HEK293 (cell line): ENCODE results near the gene VAMP8.

Experiments
- CTCF ChIA-PET: fragments of 350-600 bp; formaldehyde crosslinking; extraction: SDS; loops from one replicate; lab custom pipeline; 2021; ENCODE audit warnings: antibody characterized with exemption; lab: Yijun Ruan, JAX
- POLR2A ChIA-PET: fragments of 300-600 bp; formaldehyde crosslinking; extraction: SDS; loops from one replicate; lab custom pipeline; 2020; ENCODE audit warnings: antibody characterized with exemption, inconsistent platforms; lab: Yijun Ruan, JAX
- H3K27ac ChIP-seq: fragments of 200-500 bp; sonication (Bioruptor generic); 2 replicates; pipeline ENCODE4 v1.5.1; 2014; ENCODE audit warnings: low read depth, low read length, control low read depth, inconsistent platforms; ENCODE audit errors: extremely low read depth
- H3K36me3 ChIP-seq, 2 experiments: fragments of 200-500 bp in 1 of 2; sonication (Bioruptor generic) in 1 of 2; 1 replicate in 1 of 2; 2 replicates in 1 of 2; pipeline ENCODE4 v1.5.1; 2014 to 2017; ENCODE audit warnings: inconsistent platforms in 2 of 2, low read length in 2 of 2; ENCODE audit not compliant: control insufficient read depth in 2 of 2, insufficient read depth in 1 of 2
- H3K4me1 ChIP-seq: fragments of 200-500 bp; sonication (Bioruptor generic); 2 replicates; pipeline ENCODE4 v1.5.1; 2014; ENCODE audit warnings: mild to moderate bottlenecking, low read length, inconsistent platforms; ENCODE audit not compliant: control insufficient read depth, insufficient read depth
- H3K4me3 ChIP-seq: 2 replicates; pipeline ENCODE4 v1.5.1; 2011; ENCODE audit warnings: low read depth, mild to moderate bottlenecking, control low read depth, low read length, moderate library complexity
- H3K9me3 ChIP-seq: fragments of 200-500 bp; sonication (Bioruptor generic); 2 replicates; pipeline ENCODE4 v1.5.1; 2014; ENCODE audit warnings: low read depth, low read length, inconsistent platforms; ENCODE audit not compliant: control insufficient read depth, insufficient read depth
- KLF7 ChIP-seq: fragments of 450-650 bp; formaldehyde crosslinking; IDR thresholded peaks from 2 replicates; pipeline ENCODE4 v1.5.1; 2016; ENCODE audit warnings: missing biosample characterization, missing genetic modification characterization, borderline replicate concordance
- KLF8 ChIP-seq: fragments of 450-650 bp; formaldehyde crosslinking; IDR thresholded peaks from 2 replicates; pipeline ENCODE4 v1.5.1; 2016; ENCODE audit warnings: missing biosample characterization, missing genetic modification characterization
- KLF9 ChIP-seq: fragments of 450-650 bp; formaldehyde crosslinking; IDR thresholded peaks from 2 replicates; pipeline ENCODE4 v1.5.1; 2016; ENCODE audit warnings: missing biosample characterization, missing genetic modification characterization, low read depth
- MYNN ChIP-seq: fragments of 450-650 bp; formaldehyde crosslinking; IDR thresholded peaks from 2 replicates; pipeline ENCODE4 v1.5.1; 2016; ENCODE audit warnings: missing biosample characterization, missing genetic modification characterization, borderline replicate concordance
- OVOL3 ChIP-seq: fragments of 450-650 bp; formaldehyde crosslinking; IDR thresholded peaks from 2 replicates; pipeline ENCODE4 v1.5.1; 2016; ENCODE audit warnings: missing biosample characterization, missing genetic modification characterization
- PATZ1 ChIP-seq: fragments of 450-650 bp; formaldehyde crosslinking; IDR thresholded peaks from 2 replicates; pipeline ENCODE4 v1.5.1; 2016; ENCODE audit warnings: missing biosample characterization, missing genetic modification characterization
- PRDM1 ChIP-seq: fragments of 450-650 bp; formaldehyde crosslinking; IDR thresholded peaks from 2 replicates; pipeline ENCODE4; 2016; ENCODE audit warnings: missing biosample characterization, missing genetic modification characterization
- PRDM6 ChIP-seq: fragments of 450-650 bp; formaldehyde crosslinking; IDR thresholded peaks from 2 replicates; pipeline ENCODE4 v1.5.1; 2017; ENCODE audit warnings: missing biosample characterization, missing genetic modification characterization
- SP7 ChIP-seq: fragments of 450-650 bp; formaldehyde crosslinking; IDR thresholded peaks from 2 replicates; pipeline ENCODE4 v1.5.1; 2016; ENCODE audit warnings: missing biosample characterization, missing genetic modification characterization
- ZBTB48 ChIP-seq: fragments of 450-650 bp; formaldehyde crosslinking; IDR thresholded peaks from 2 replicates; pipeline ENCODE4 v1.5.1; 2016; ENCODE audit warnings: missing biosample characterization, missing genetic modification characterization
- ZFHX2 ChIP-seq: fragments of 450-650 bp; formaldehyde crosslinking; conservative IDR thresholded peaks from 2 replicates; pipeline ENCODE4 v1.5.1; 2016; ENCODE audit warnings: missing biosample characterization, missing genetic modification characterization
- ZFP37 ChIP-seq: fragments of 450-650 bp; formaldehyde crosslinking; IDR thresholded peaks from 2 replicates; pipeline ENCODE4 v1.5.1; 2016; ENCODE audit warnings: missing biosample characterization, missing genetic modification characterization
- ZFP41 ChIP-seq: fragments of 450-650 bp; formaldehyde crosslinking; IDR thresholded peaks from 2 replicates; pipeline ENCODE4 v1.5.1; 2016; ENCODE audit warnings: missing biosample characterization, missing genetic modification characterization, borderline replicate concordance
- ZNF16 ChIP-seq: fragments of 450-650 bp; formaldehyde crosslinking; IDR thresholded peaks from 2 replicates; pipeline ENCODE4 v1.5.1; 2016; ENCODE audit warnings: low read depth, missing biosample characterization, missing genetic modification characterization
- ZNF175 ChIP-seq: fragments of 450-650 bp; formaldehyde crosslinking; IDR thresholded peaks from 2 replicates; pipeline ENCODE4 v1.5.1; 2016; ENCODE audit warnings: missing biosample characterization, missing genetic modification characterization
- ZNF202 ChIP-seq: fragments of 450-650 bp; formaldehyde crosslinking; IDR thresholded peaks from 2 replicates; pipeline ENCODE4 v1.5.1; 2016; ENCODE audit warnings: missing biosample characterization, missing genetic modification characterization, borderline replicate concordance
- ZNF280C ChIP-seq: fragments of 450-650 bp; formaldehyde crosslinking; IDR thresholded peaks from 2 replicates; pipeline ENCODE4 v1.5.1; 2016; ENCODE audit warnings: missing biosample characterization, missing genetic modification characterization
- ZNF398 ChIP-seq: fragments of 450-650 bp; formaldehyde crosslinking; IDR thresholded peaks from 2 replicates; pipeline ENCODE4 v1.5.1; 2017; ENCODE audit warnings: missing biosample characterization, missing genetic modification characterization
- ZNF518A ChIP-seq: fragments of 450-650 bp; formaldehyde crosslinking; conservative IDR thresholded peaks from 2 replicates; pipeline ENCODE4 v1.5.1; 2016; ENCODE audit warnings: low read depth, missing biosample characterization, missing genetic modification characterization
- ZNF561 ChIP-seq: fragments of 450-650 bp; IDR thresholded peaks from 2 replicates; pipeline ENCODE4 v1.5.1; 2018; ENCODE audit warnings: missing biosample characterization, missing genetic modification characterization, borderline replicate concordance
- ZNF621 ChIP-seq: fragments of 450-650 bp; formaldehyde crosslinking; IDR thresholded peaks from 2 replicates; pipeline ENCODE4 v1.5.1; 2017; ENCODE audit warnings: missing biosample characterization, missing genetic modification characterization
- ZNF626 ChIP-seq: fragments of 450-650 bp; sonication (Bioruptor Pico); formaldehyde crosslinking; IDR thresholded peaks from 2 replicates; pipeline ENCODE4 v1.5.1; 2018; ENCODE audit warnings: missing biosample characterization, missing genetic modification characterization, inconsistent platforms
- ZNF791 ChIP-seq: fragments of 450-650 bp; formaldehyde crosslinking; IDR thresholded peaks from 2 replicates; pipeline ENCODE4 v1.5.1; 2016; ENCODE audit warnings: missing biosample characterization, missing genetic modification characterization
- ZXDB ChIP-seq: fragments of 450-650 bp; formaldehyde crosslinking; IDR thresholded peaks from 2 replicates; pipeline ENCODE4 v1.5.1; 2016; ENCODE audit warnings: missing biosample characterization, missing genetic modification characterization

VAMP8 gene

GRCh38 chr2:85577386-85578242 is at the start of gene VAMP8 (continued):
- TF ChIP-seq ZNF626 (tag by site-specific recombination): no peak
- no peak for TF ChIP-seq ZNF16 (tag by site-specific recombination)
- TF ChIP-seq KLF9 (tag by site-specific recombination): peak; percentile 28; the same call in 1 of the 2 replicates
- TF ChIP-seq PATZ1: peak; percentile 42
- TF ChIP-seq ZBTB48 (tag by site-specific recombination): no peak
- TF ChIP-seq PRDM6 (tag by site-specific recombination): no peak
- no peak for TF ChIP-seq ZXDB (tag by site-specific recombination)
- no peak for TF ChIP-seq OVOL3 (tag by site-specific recombination)
- TF ChIP-seq ZNF561 (tag by site-specific recombination): no peak
- TF ChIP-seq ZNF621 (tag by site-specific recombination): no peak
- no peak for TF ChIP-seq ZNF791 (tag by site-specific recombination)
- no peak for TF ChIP-seq ZNF518A (tag by site-specific recombination)
- no peak for TF ChIP-seq ZNF175 (tag by site-specific recombination)

- H3K4me1 ChIP-seq: peaks cover 14% of the 10 kb centered on the region
- ChIA-PET POLR2A (no interaction called here), CTCF (no interaction called here)
- no peak overlapping the region for H3K27ac ChIP-seq
- no peak overlapping the region for H3K4me3 ChIP-seq
- no peaks in the 10 kb centered on the region for H3K36me3 ChIP-seq
- no peaks in the 10 kb centered on the region for H3K9me3 ChIP-seq
- TF ChIP-seq ZNF280C (no peak), KLF7 (tag by site-specific recombination) (no peak), ZNF202 (tag by site-specific recombination) (no peak), ZFP37 (tag by site-specific recombination) (no peak), MYNN (tag by site-specific recombination) (no peak), SP7 (tag by site-specific recombination) (no peak), ZFHX2 (no peak), ZFP41 (no peak), KLF8 (tag by site-specific recombination) (no peak), PRDM1 (tag by site-specific recombination) (no peak), ZNF398 (tag by site-specific recombination) (no peak)
Observed at GRCh38 chr2:85527787-85528186, 49.6 kb upstream of the VAMP8 start.
